Activated T-cell treated with anti-CD3 and anti-CD28 coated beads, Interleukin-2, amount 50 U/mL, for 24 hours (primary cell): ENCODE measurements around the gene POLR3GL.

ENCODE experiments used
- DNase-seq: peaks from one replicate; pipeline ENCODE4 v3.0.0-alpha.2; 2020
- H3K27ac Mint-ChIP-seq: 2 replicates; pipeline ENCODE4 v1.8.0; 2020; ENCODE audit warnings: mild to moderate bottlenecking, mixed read lengths
- H3K27me3 Mint-ChIP-seq: 2 replicates; pipeline ENCODE4 v1.8.0; 2020; ENCODE audit warnings: mixed read lengths
- H3K36me3 Mint-ChIP-seq: 2 replicates; pipeline ENCODE4 v1.8.0; 2020; ENCODE audit warnings: low read depth, mixed read lengths
- H3K4me1 Mint-ChIP-seq: 2 replicates; pipeline ENCODE4 v1.8.0; 2020; ENCODE audit warnings: low read depth, mixed read lengths
- H3K4me3 Mint-ChIP-seq: 2 replicates; pipeline ENCODE4 v1.8.0; 2020; ENCODE audit warnings: mild to moderate bottlenecking, moderate library complexity, mixed read lengths
- H3K9me3 Mint-ChIP-seq: 2 replicates; pipeline ENCODE4 v1.8.0; 2020; ENCODE audit warnings: mixed read lengths

POLR3GL gene

GRCh38 chr1:145997718-145998023, 33.2 kb downstream of the POLR3GL start:
- Mint-ChIP-seq H3K9me3 (no peaks in the 10 kb centered on the region), H3K36me3 (peaks cover 42% of the 10 kb centered on the region), H3K4me3 (peak overlapping the region; percentile 97), H3K27ac (peak overlapping the region; percentile 96), H3K4me1 (peaks cover 68% of the 10 kb centered on the region), H3K27me3 (no peaks in the 10 kb centered on the region)
- no peak for DNase-seq

- peak overlapping the region; percentile 96 for H3K27ac Mint-ChIP-seq
- H3K36me3 Mint-ChIP-seq, result peaks cover 24% of the 10 kb centered on the region
- DNase-seq, result peak; percentile 31
- no peaks in the 10 kb centered on the region for H3K27me3 Mint-ChIP-seq
- H3K9me3 Mint-ChIP-seq, result no peaks in the 10 kb centered on the region
- peaks cover 61% of the 10 kb centered on the region for H3K4me1 Mint-ChIP-seq
- peak overlapping the region; percentile 62 for H3K4me3 Mint-ChIP-seq
Observed at GRCh38 chr1:145999321-146000024, 35.0 kb downstream of the POLR3GL start.

- Mint-ChIP-seq H3K27me3 (no peaks in the 10 kb centered on the region), H3K4me1 (peaks cover 73% of the 10 kb centered on the region), H3K9me3 (no peaks in the 10 kb centered on the region), H3K36me3 (peaks cover 2% of the 10 kb centered on the region), H3K27ac (peak overlapping the region; percentile 83), H3K4me3 (no peak overlapping the region)
- DNase-seq, result no peak
Observed at GRCh38 chr1:146001709-146002108, 37.2 kb downstream of the POLR3GL start.

GRCh38 chr1:146007489-146008133, 43.1 kb downstream of the POLR3GL start:
- Mint-ChIP-seq H3K36me3 (no peaks in the 10 kb centered on the region), H3K4me3 (no peak overlapping the region), H3K27me3 (no peaks in the 10 kb centered on the region), H3K9me3 (no peaks in the 10 kb centered on the region), H3K27ac (peak overlapping the region; percentile 93), H3K4me1 (peaks cover 38% of the 10 kb centered on the region)
- DNase-seq, result no peak

GRCh38 chr1:146010126-146010738, 45.7 kb downstream of the POLR3GL start:
- no peak for DNase-seq
- peaks cover 28% of the 10 kb centered on the region for H3K4me1 Mint-ChIP-seq
- no peaks in the 10 kb centered on the region for H3K9me3 Mint-ChIP-seq
- H3K36me3 Mint-ChIP-seq, result no peaks in the 10 kb centered on the region
- no peak overlapping the region for H3K27ac Mint-ChIP-seq
- no peaks in the 10 kb centered on the region for H3K27me3 Mint-ChIP-seq
- no peak overlapping the region for H3K4me3 Mint-ChIP-seq

GRCh38 chr1:146012703-146013558, 48.4 kb downstream of the POLR3GL start:
- Mint-ChIP-seq H3K27me3 (peaks cover 7% of the 10 kb centered on the region), H3K4me3 (no peak overlapping the region), H3K9me3 (no peaks in the 10 kb centered on the region), H3K4me1 (peaks cover 7% of the 10 kb centered on the region), H3K36me3 (no peaks in the 10 kb centered on the region), H3K27ac (peak overlapping the region; percentile 74)
- no peak for DNase-seq

GRCh38 chr1:146013559-146013922, 49.1 kb downstream of the POLR3GL start:
- H3K4me1 Mint-ChIP-seq, result peaks cover 7% of the 10 kb centered on the region
- no peaks in the 10 kb centered on the region for H3K9me3 Mint-ChIP-seq
- H3K27me3 Mint-ChIP-seq, result peaks cover 13% of the 10 kb centered on the region
- no peak overlapping the region for H3K27ac Mint-ChIP-seq
- no peak overlapping the region for H3K4me3 Mint-ChIP-seq
- no peak for DNase-seq
- no peaks in the 10 kb centered on the region for H3K36me3 Mint-ChIP-seq

- H3K4me3 Mint-ChIP-seq, result no peak overlapping the region
- no peak overlapping the region for H3K27ac Mint-ChIP-seq
- H3K27me3 Mint-ChIP-seq, result peaks cover 44% of the 10 kb centered on the region
- no peak for DNase-seq
- H3K36me3 Mint-ChIP-seq, result no peaks in the 10 kb centered on the region
- H3K9me3 Mint-ChIP-seq, result no peaks in the 10 kb centered on the region
- H3K4me1 Mint-ChIP-seq, result peaks cover 15% of the 10 kb centered on the region
Observed at GRCh38 chr1:146016891-146017290, 52.4 kb downstream of the POLR3GL start.

- no peak overlapping the region for H3K27ac Mint-ChIP-seq
- no peak for DNase-seq
- peaks cover 8% of the 10 kb centered on the region for H3K4me1 Mint-ChIP-seq
- H3K4me3 Mint-ChIP-seq, result peak overlapping the region; percentile 21
- no peaks in the 10 kb centered on the region for H3K9me3 Mint-ChIP-seq
- no peaks in the 10 kb centered on the region for H3K36me3 Mint-ChIP-seq
- H3K27me3 Mint-ChIP-seq, result peaks cover 63% of the 10 kb centered on the region
Observed at GRCh38 chr1:146019231-146020057, 55.0 kb downstream of the POLR3GL start.

- Mint-ChIP-seq H3K36me3 (no peaks in the 10 kb centered on the region), H3K4me1 (peaks cover 8% of the 10 kb centered on the region), H3K27me3 (peaks cover 67% of the 10 kb centered on the region), H3K4me3 (no peak overlapping the region), H3K9me3 (no peaks in the 10 kb centered on the region), H3K27ac (no peak overlapping the region)
- DNase-seq, result no peak
Observed at GRCh38 chr1:146020058-146021049, 55.9 kb downstream of the POLR3GL start.

- H3K27ac Mint-ChIP-seq, result no peak overlapping the region
Observed at GRCh38 chr1:146021050-146021445, 56.6 kb downstream of the POLR3GL start.

GRCh38 chr1:146021622-146022402, 57.3 kb downstream of the POLR3GL start, which contains the start of gene HJV:
Gene HJV, minus strand, starts transcription at chr1:146021735. Its CDS starts 1,504 bp downstream, at chr1:146020231.
- peaks cover 8% of the 10 kb centered on the region for H3K4me1 Mint-ChIP-seq
- H3K9me3 Mint-ChIP-seq, result no peaks in the 10 kb centered on the region
- H3K27me3 Mint-ChIP-seq, result peaks cover 65% of the 10 kb centered on the region
- H3K36me3 Mint-ChIP-seq, result no peaks in the 10 kb centered on the region
- DNase-seq, result no peak
- no peak within 1 kb of the TSS for H3K27ac Mint-ChIP-seq
- H3K4me3 Mint-ChIP-seq, result no peak within 1 kb of the TSS

More at GRCh38 chr1:146021050-146021445, 56.6 kb downstream of the POLR3GL start:
- Mint-ChIP-seq H3K4me1 (peaks cover 8% of the 10 kb centered on the region), H3K9me3 (no peaks in the 10 kb centered on the region), H3K4me3 (no peak overlapping the region), H3K36me3 (no peaks in the 10 kb centered on the region), H3K27me3 (peaks cover 66% of the 10 kb centered on the region)
- no peak for DNase-seq
